Measurements from ENCODE around the gene TMEM117. TPM values are rescaled to one million over a fixed set of nuclear protein-coding genes. Genes with fewer than 3 reads are reported as not detected.
"Not testable (repeated sequence)": the region's sequence is repeated elsewhere in the genome, so short reads cannot be mapped to it uniquely, and the experiment has no call there.

Gene TMEM117
- polyA plus RNA-seq, 1 experiment: 4.3 TPM

DNA sequence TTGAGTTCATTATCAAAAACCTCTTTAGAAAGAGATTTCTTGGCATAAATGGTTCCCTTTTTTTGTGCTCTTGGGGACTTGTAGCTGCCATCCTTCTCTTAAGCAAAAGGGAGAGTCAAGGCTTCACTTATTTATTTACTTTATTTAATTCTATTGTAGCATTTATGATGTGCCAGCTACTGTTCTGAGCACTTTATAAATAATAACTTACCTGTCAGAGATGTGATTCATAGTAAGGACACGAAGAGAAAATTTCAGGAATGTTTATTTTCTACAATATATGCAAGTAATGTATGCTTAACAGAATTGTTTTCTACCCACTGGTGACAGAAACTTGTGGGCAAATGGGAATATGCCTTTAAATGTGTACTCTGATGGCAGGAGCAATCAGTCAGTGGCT lies 33.3 kb downstream of the TMEM117 start:
- TF ChIP-seq, protein P1, sequence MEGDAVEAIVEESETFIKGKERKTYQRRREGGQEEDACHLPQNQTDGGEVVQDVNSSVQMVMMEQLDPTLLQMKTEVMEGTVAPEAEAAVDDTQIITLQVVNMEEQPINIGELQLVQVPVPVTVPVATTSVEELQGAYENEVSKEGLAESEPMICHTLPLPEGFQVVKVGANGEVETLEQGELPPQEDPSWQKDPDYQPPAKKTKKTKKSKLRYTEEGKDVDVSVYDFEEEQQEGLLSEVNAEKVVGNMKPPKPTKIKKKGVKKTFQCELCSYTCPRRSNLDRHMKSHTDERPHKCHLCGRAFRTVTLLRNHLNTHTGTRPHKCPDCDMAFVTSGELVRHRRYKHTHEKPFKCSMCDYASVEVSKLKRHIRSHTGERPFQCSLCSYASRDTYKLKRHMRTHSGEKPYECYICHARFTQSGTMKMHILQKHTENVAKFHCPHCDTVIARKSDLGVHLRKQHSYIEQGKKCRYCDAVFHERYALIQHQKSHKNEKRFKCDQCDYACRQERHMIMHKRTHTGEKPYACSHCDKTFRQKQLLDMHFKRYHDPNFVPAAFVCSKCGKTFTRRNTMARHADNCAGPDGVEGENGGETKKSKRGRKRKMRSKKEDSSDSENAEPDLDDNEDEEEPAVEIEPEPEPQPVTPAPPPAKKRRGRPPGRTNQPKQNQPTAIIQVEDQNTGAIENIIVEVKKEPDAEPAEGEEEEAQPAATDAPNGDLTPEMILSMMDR (IDR thresholded peaks at IDR 0.05; ENCODE audit: insufficient read depth, low read depth, low read length): no peak
- CTCF ChIA-PET: no interaction called here
- H3K4me3 ChIP-seq (ENCODE audit: low read depth, low read length): no peak overlapping the region
- POLR2A ChIA-PET: no interaction called here
- no peaks in the 10 kb centered on the region for H3K27me3 ChIP-seq (ENCODE audit: control insufficient read depth, insufficient read depth, low read length)
- no peak for DNase-seq (ENCODE audit: low read depth)
- H3K36me3 ChIP-seq (ENCODE audit: control insufficient read depth, insufficient read depth, low read length): no peaks in the 10 kb centered on the region

DNA sequence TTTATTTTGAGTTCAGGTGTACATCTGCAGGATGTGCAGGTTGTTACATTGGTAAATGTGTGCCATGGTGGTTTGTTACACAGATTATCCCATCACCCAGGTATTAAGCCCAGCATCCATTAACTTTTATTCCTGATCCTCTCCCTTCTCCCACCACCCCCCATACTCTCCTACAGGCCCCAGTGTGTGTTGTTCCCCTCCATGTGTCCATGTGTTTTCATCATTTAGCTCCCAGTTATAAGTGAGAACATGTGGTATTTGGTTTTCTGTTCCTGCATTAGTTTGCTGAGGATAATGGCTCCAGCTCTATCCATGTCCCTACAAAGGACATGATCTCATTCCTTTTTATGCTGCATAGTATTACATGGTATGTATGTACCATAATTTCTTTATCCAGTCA lies 33.9 kb downstream of the TMEM117 start:
- POLR2A ChIA-PET; DNase-seq (ENCODE audit: low read depth); CTCF ChIA-PET; H3K36me3 ChIP-seq (ENCODE audit: control insufficient read depth, insufficient read depth, low read length); H3K4me3 ChIP-seq (ENCODE audit: low read depth, low read length); H3K27me3 ChIP-seq (ENCODE audit: control insufficient read depth, insufficient read depth, low read length): not testable (repeated sequence)

DNA sequence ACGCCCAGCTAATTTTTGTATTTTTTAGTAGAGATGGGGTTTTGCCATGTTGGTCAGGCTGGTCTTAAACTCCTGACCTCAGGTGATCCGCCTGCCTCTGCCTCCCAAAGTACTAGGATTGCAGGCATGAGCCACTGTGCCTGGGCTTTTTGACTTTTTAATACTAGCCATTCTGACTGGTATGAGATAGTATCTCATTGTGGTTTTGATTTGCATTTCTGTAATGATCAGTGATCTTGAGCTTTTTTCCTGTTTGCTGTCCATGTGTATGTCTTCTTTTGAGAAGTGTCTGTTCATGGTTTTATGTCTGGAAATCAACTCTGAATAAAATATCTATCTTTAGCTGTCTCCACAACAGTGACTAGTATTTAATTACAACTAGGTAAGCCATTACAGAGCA lies 35.4 kb downstream of the TMEM117 start:
- CTCF ChIA-PET: interaction anchor here (0.9 to 2.3 kb wide), 3 partner anchors 11 to 427 kb away, joined by 3 to 9 read pairs (median 4); partner anchors contain the start of gene TWF1
- DNase-seq (ENCODE audit: low read depth); H3K27me3 ChIP-seq (ENCODE audit: control insufficient read depth, insufficient read depth, low read length); H3K36me3 ChIP-seq (ENCODE audit: control insufficient read depth, insufficient read depth, low read length); POLR2A ChIA-PET; H3K4me3 ChIP-seq (ENCODE audit: low read depth, low read length): not testable (repeated sequence)

DNA sequence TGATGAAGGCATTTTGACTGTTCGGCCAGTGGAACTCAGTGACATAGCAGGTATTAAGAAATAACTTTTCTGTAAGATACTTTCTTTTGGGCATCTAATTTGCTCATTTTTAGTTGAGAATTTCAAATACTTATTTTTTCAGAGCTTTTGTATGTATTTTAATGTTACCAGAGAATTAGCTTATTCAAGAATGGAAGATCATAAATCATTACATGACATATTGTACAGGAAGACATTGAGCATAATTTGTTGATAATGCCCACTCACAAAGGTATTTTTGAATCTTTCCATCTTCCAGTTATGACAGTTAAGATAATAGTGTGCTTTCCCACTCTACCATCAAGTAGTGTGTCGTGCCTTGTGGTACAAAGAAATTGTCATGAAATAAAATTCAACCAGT lies 36.5 kb downstream of the TMEM117 start:
- no peak for DNase-seq (ENCODE audit: low read depth)
- TF ChIP-seq, protein P1 (IDR thresholded peaks at IDR 0.05; ENCODE audit: insufficient read depth, low read depth, low read length): no peak
- ChIA-PET POLR2A (no interaction called here), CTCF (interaction anchor here (0.5 to 2.3 kb wide), 3 partner anchors 10 to 67 kb away, joined by 3 to 9 read pairs (median 4); partner anchors contain the start of gene TWF1)
- Histone ChIP-seq H3K4me3 (ENCODE audit: low read depth, low read length) (no peak overlapping the region), H3K36me3 (ENCODE audit: control insufficient read depth, insufficient read depth, low read length) (no peaks in the 10 kb centered on the region), H3K27me3 (ENCODE audit: control insufficient read depth, insufficient read depth, low read length) (no peaks in the 10 kb centered on the region)

DNA sequence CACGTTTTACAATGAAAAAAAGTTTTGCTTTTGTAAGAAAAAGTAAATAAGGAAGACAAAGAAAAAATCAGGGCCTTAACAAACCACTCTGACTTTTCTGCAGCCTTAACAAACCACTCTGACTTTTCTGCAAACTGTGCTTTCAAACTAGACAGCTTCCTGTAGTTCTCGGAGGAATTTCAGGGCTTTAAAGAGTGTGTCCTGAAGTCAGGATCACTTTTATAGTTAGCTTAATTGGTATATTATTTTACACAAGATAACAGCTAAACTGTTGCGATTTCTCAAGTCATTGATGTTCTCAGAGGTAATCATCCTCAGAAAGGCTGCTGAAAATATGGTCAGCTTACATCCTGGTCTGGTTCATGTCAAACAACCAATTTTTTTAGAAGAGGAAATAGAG lies 42.2 kb downstream of the TMEM117 start:
- TF ChIP-seq, protein P1 (IDR thresholded peaks at IDR 0.05; ENCODE audit: insufficient read depth, low read depth, low read length): no peak
- Histone ChIP-seq H3K36me3 (ENCODE audit: control insufficient read depth, insufficient read depth, low read length) (no peaks in the 10 kb centered on the region), H3K4me3 (ENCODE audit: low read depth, low read length) (no peak overlapping the region), H3K27me3 (ENCODE audit: control insufficient read depth, insufficient read depth, low read length) (no peaks in the 10 kb centered on the region)
- CTCF ChIA-PET: interaction anchor here (0.6 to 1.2 kb wide), 2 partner anchors 49 to 101 kb away, joined by 3 read pairs; no protein-coding TSS in a partner anchor
- POLR2A ChIA-PET: no interaction called here
- no peak for DNase-seq (ENCODE audit: low read depth)

DNA sequence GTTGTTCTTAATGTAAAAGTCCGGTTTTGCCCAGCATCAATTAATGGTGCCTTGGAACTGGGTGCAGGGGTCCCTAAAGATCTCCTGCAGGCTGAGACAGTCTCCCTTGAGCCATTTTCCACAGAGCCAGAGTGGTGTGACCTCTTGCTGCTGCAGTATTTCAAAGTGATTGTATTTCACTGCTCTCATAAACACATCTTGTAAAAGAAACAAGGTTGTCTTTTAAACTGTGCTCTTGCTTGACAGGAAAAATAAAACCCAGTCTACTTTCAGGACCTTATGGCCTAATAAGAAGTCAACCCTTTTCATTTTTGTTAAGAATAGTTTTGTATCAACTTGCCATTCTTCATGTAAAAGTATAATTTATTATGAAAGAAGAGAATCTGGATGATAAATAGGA lies 44.7 kb downstream of the TMEM117 start:
- H3K36me3 ChIP-seq (ENCODE audit: control insufficient read depth, insufficient read depth, low read length): no peaks in the 10 kb centered on the region
- TF ChIP-seq, protein P1 (IDR thresholded peaks at IDR 0.05; ENCODE audit: insufficient read depth, low read depth, low read length): no peak
- no peak for DNase-seq (ENCODE audit: low read depth)
- CTCF ChIA-PET: interaction anchor here (0.8 kb wide), 1 partner anchor 13 kb away, joined by 3 read pairs; no protein-coding TSS in a partner anchor
- POLR2A ChIA-PET: no interaction called here
- no peak overlapping the region for H3K4me3 ChIP-seq (ENCODE audit: low read depth, low read length)
- no peaks in the 10 kb centered on the region for H3K27me3 ChIP-seq (ENCODE audit: control insufficient read depth, insufficient read depth, low read length)
